Measurements from ENCODE around the gene SFXN5. TPM values are rescaled to one million over a fixed set of nuclear protein-coding genes. Genes with fewer than 3 reads are reported as not detected.

Gene SFXN5
- total RNA-seq, 2 experiments from 2014 or later: 17.9 to 18.1 TPM

DNA sequence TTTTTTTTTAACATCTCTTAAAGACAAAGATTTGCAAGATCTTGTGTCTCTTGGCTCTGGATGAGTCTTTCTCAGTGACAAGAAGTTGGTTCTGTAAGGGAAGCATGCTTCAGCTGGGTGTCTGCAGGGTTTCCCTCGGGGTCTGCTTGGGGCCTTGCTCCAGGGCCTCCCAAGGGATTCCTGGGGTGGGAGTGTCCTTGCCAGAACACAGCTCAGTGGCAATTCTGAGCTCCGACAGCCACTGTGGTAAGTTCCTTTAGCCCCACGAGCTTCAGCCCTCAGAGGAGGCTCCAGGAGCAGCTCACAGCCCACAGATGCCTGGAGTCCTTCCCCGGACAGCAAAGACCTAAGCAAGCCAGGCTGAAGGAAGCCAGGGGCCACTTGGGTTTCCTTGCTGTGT lies 101.8 kb downstream of the SFXN5 start:
- POLR2A ChIA-PET: no interaction called here
- CTCF ChIA-PET: interaction anchor here (0.7 to 0.9 kb wide), 2 partner anchors 77 to 207 kb away, joined by 3 to 4 read pairs; no protein-coding TSS in a partner anchor

DNA sequence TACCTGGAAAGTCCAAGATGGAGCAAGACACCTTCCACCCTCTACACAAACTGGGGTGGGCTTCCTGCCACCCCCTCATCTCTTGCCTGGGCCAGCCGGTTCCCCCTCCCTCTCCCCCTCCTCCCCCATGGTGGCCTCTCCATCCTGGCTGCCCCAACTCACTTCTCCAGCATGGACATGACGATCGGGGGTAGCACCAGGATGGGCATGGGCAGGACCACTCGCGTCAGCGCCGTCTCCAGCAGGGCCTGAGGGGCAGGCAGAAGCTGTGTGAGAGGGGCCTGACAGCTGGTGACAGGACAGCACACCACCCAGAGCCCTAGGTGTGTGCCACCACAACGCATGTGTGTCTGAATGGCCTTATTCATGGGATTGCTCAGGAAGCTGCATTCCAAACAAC lies 103.2 kb downstream of the SFXN5 start:
- POLR2A ChIA-PET: no interaction called here
- CTCF ChIA-PET: no interaction called here

DNA sequence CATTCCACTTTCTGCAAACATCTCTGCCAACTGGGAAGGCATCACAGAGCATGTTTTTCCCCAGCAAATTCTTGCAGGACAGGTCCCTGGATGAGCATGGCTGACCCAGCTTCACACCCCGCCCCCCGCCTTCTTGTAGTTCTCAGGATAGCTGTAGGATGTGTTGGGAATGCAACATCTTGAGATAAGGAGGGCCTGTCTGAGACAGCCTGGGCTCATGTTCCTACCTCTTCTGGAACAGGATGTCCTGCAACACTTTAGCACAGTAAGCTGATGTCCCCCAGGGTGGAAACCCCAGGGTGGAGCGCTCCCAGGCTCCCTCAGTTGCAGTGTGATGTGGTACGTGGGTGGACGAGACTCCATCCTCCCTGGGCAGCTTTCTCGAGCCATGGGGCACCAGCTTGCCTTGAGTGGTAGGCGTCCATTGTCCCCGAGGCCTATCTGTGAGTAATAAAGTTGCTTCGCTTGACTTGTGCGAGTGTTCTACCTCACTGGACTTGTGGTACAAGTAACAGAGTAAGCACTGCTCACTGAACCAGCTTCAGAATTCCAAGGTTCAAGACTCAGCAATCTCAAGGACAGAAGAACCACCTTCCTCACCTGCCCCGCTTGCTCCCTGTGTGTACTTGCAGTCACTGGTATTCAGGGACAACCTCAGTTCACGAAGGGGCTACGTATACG lies 105.6 kb downstream of the SFXN5 start:
- ChIA-PET CTCF (interaction anchor here (1.7 kb wide), 1 partner anchor 73 kb away, joined by 4 read pairs; no protein-coding TSS in a partner anchor), POLR2A (no interaction called here)

DNA sequence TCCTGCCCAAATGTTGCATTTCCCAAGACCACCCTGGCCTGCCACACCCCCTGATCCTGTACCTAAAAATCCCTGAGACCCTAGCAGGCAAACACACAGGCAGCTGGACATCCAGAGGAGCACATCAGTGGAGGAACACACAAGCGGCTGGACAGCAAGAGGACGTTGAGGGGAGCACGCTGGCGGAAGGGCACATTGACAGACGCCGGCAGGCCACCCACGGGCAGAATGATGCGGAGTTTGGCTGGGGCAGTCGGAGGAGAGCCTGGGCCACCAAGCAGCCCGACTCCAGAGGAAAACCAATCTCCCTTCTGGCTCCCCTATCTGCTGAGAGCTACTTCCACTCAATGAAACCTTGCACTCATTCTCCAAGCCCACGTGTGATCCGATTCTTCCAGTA lies 106.5 kb downstream of the SFXN5 start:
- ChIA-PET CTCF (no interaction called here), POLR2A (no interaction called here)

DNA sequence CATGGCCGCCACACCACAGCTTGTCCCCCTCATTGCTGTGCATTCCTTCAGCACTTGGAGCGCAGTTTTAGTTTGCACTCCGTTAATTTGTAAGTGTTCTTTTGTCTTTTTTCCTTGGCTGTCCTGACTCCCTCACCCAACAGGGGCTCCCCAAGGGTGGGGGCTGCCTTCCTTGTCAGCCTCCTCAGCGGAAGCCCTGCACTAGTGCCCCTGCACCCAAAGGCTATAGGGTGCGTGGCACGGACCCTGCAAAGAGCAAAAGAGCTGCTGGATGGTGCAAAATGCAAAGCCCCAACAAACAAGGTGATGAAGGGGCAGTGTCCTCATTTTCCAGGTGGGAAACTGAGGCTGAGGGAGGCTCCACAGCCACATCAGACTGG lies 107.4 kb downstream of the SFXN5 start:
- POLR2A ChIA-PET: no interaction called here

DNA sequence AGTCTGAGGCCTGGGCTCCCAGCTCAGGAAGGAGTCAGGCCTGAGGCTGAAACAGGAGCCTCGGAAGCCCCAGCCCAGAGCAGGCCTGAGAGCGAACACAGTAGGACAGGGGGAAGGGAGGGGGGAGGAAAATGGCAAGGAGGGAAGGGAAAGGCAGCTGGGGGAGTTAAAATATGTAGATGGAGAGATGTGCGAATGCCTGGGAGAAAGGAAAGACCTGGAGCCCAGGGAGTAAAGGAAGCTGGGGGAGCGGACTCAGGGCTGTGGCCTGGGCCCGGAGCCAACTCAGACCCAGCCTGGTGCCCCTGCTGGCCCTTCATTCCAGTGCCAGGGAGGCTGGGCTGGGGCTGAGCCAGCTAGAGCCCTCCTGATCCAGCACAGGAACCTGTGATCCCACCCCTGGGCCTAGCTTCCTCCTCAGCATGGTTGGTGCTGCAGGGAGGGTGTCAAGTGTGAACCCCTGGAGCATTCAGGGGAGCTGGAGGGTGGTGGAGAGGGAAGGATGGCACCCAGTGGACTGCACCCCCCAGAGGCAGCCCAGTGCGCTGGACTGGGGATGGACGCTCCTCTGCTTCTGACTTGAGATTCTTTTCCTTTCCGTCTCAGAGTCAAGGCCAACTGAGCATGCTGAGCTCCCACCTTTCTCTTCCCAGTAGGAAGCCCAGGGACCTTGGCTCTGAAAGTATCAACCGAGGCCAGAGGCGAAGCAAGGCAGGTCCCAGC lies 107.9 kb downstream of the SFXN5 start:
- CTCF ChIA-PET: interaction anchor here (1.3 kb wide), 1 partner anchor 76 kb away, joined by 3 read pairs; no protein-coding TSS in a partner anchor

More for the DNA sequence above, 107.4 kb downstream of the SFXN5 start:
- CTCF ChIA-PET: no interaction called here

DNA sequence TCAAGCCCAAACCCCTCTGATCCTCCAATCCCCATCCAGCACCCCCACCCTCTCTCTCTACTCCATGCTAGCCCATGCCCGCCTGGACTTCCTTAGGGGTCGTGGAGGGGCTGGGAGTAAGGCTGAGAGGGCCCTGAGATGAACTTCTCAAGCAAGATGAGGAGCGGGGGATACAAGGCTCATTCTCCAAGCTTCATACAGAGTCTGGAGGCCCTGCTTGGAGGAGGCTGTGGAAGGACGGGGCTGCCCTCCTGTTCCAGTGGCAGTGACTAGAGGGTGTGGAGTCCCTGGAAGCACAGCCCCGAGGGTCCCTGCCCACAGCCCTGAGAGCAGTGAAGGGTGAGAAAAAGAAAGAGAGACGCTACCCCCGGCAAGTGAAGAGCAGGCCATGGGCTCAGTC lies 108.6 kb downstream of the SFXN5 start:
- ChIA-PET POLR2A (interaction anchor here (0.6 kb wide), 1 partner anchor 1277 kb away, joined by 9 read pairs; no protein-coding TSS in a partner anchor), CTCF (interaction anchor here (1.3 kb wide), 1 partner anchor 75 kb away, joined by 3 read pairs; no protein-coding TSS in a partner anchor)

More for the DNA sequence above, 107.9 kb downstream of the SFXN5 start:
- POLR2A ChIA-PET: interaction anchor here (0.6 kb wide), 1 partner anchor 1277 kb away, joined by 9 read pairs; no protein-coding TSS in a partner anchor

DNA sequence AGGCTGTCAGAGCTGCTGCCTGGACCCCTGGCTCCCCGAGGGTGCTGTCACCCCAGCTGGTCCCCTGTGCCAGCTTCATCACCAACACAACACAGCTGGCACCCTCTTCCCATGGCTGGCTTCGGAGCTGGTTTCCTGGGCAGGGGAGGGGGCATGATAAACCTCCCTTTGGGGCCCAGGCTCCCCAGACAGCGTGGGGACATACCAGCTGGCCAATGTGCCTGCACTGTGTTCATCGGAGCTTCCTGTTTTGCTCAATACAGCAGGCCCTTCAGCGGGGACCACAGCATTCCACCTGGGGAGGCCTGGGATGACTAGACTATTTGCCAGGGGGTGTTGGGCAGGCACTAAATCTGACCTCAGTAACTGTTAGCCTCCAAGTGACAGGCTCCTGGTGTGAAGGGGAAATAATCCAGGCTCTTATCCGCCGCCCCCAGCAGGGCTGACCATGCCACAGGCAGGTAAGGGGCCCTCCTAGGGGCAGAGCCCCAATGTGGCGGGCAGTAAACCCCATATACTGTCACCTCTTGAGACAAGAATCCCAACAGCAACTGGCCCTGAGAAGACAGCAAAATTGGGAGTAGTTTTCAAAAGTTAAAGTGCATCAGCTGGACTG lies 109.6 kb downstream of the SFXN5 start:
- ChIA-PET POLR2A (no interaction called here), CTCF (interaction anchor here (0.5 kb wide), 1 partner anchor 13 kb away, joined by 3 read pairs; no protein-coding TSS in a partner anchor)

DNA sequence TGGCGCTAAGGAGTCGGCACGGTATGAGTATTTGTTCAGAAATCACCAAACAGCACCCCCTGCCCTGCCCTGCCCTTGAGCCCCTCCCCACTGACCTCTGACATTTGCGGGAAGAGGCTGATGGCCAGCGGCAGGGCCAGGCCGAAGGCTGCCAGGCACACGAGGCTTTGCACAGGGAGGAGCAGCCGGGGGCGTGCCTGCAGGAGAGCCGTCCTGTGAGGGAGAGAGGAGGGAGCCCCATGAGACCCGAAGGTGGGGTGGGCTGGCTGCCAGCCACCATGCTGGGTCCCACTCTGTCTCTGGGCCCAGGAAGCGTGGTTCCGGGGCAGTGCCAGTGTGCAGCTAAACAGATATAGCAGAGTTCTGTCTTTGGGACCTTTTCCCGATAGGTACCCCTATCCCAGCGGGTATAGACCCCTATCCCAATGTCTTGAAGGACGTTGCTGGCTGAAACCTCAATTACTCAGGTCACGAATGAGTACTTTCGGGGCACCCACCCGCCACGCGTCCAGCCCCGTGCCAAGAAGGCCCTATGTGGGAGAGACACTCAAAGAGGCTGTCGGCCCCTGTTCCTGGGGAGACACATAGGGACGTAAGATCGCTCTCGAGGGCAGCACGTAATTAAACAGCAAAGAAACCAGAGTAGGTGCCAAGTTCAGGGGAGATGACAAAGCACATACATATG lies 110.3 kb downstream of the SFXN5 start:
- CTCF ChIA-PET: interaction anchor here (0.5 kb wide), 1 partner anchor 14 kb away, joined by 3 read pairs; no protein-coding TSS in a partner anchor
- POLR2A ChIA-PET: no interaction called here

DNA sequence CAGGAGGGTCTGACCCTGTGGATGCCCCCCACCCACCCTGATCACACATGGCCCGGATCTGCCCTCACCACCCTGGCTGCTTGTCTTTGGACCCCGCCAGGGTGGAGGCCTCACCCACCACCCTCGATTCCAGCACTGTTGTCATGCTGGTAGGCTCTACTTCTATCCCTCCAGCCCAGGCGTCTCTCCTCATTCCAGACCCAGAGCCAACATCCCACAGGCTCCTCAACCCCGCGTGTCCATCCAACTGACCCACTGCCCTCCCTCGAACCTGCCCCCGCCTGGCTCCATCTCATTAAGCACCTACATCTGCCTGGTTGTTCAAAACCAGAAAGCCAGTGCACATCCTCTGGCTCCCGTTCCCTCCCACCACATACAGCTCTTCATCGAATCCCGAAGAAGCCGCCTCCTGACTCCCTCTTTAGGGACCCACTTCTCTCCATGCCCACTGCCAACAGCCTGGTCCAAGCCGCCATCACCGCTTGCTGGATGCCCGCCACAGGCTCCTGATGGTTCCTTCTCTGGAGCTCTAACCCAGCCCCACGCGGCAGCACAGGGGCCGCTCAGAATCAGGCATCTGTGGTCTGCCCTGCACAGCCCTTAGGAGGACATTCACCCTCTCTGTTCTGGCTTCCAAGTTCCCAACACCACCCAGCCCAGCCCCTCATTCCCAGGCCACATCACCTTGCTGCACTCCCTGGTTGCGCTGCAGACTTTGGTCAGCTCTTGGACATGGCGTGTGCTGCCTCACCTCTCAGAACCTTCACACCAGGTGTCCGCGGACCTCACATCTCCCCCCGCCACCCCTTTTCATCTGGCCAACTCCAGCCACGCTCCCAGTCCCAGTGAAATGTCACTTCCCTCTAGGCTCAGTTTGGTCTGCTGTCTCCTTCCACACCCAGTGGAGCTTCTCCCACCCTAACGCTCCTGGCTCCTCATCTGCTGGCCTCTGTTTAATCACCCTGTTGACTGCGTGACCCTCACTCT lies 111.2 kb downstream of the SFXN5 start:
- POLR2A ChIA-PET: no interaction called here
- CTCF ChIA-PET: no interaction called here

DNA sequence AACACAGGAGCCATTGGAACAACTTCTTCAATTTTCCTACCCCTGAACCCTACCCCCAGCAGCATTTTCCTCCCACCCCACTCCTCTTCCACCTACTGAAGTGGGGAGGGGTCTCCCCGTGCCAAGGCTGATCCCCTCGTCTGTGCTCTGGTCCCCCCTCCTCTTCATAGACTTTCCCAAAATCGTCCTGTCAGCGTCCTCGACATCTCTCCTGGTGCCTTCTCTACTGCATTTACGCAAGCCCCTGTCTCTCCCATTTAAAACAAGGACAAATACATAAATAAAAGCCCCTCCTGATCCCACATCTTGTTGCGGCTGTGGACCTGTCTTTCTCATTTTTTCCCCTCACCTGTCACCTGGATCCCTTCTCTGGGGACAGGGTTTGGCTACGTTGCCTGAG lies 112.0 kb downstream of the SFXN5 start:
- ChIA-PET CTCF (no interaction called here), POLR2A (no interaction called here)

DNA sequence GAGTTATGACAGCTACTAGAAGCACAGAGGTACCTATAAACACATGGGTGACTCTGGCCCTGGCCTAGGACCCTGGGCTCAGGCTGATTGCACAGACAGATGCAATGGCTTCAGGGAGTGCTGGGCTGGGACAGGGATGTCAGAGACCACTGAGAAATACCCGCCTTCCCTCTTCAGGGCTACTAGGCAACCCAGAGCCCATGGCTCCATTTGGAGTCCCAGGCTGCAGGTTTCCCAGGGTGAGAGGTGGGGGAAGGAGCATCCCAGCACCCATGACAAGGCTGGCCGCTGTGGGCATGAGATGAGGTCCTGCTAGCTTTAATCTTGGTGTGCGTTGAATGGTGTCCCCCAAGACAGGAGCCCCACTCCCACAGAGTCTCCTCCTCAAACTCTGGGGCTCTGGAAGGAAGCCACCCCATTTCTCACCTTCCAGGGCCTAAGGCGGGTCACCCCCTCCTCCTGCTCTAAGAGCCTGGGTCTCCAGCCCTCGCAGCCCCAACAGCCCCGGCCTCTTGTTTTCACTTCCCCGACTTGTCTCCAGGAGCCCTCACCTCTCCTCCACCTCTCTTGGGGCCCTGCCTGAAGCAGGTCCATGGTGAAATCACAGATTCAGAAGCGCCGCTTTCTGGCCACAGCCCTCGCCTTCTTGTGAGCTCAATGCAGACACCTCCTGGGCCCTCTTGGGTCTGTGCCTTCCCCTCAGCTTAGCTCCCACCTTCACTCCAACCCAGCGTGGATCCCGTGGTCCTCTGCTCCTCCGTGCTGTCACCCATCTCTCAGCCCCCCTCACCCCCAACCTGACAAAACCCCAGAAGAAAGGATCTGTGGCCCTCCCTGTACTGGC lies 112.7 kb downstream of the SFXN5 start:
- POLR2A ChIA-PET: no interaction called here
- CTCF ChIA-PET: no interaction called here

DNA sequence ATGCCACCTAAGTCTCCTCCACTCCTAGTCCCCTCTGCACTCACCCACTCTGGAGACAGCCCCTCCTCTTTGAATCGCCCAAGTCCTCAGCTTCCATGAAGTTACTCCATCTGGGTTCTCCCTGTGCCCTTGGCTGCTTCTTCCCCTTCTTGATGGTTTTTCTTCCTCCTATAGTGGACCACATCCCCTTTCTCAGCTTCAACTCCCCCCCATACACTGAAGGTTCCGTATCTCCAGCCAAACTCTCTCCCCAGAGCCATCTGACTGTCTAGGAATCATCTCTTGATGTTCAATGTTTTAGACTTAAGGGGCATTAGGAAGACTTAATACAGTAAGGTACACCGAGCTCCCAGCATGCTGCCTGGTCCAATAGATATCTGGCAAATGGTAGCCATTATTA lies 114.6 kb downstream of the SFXN5 start:
- ChIA-PET CTCF (interaction anchor here (1.4 kb wide), 1 partner anchor 17 kb away, joined by 4 read pairs; no protein-coding TSS in a partner anchor), POLR2A (no interaction called here)

DNA sequence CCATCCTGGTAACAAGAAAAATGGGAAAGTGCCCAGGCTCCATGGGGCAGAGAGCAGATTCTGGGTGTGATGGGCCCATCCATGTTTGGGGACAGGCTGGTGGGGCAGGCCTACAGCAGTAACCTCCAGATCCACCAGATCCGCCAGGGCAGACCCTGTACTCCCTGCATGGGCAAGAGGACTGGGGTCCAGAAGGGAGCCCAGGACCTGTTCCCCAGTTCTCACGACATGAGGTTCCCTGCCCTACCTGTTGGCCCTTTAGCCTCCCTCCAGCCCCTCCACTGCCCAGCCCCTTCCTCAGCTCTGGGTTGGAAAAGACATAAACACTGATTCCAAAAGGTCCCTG lies 115.5 kb downstream of the SFXN5 start:
- ChIA-PET CTCF (no interaction called here), POLR2A (no interaction called here)

DNA sequence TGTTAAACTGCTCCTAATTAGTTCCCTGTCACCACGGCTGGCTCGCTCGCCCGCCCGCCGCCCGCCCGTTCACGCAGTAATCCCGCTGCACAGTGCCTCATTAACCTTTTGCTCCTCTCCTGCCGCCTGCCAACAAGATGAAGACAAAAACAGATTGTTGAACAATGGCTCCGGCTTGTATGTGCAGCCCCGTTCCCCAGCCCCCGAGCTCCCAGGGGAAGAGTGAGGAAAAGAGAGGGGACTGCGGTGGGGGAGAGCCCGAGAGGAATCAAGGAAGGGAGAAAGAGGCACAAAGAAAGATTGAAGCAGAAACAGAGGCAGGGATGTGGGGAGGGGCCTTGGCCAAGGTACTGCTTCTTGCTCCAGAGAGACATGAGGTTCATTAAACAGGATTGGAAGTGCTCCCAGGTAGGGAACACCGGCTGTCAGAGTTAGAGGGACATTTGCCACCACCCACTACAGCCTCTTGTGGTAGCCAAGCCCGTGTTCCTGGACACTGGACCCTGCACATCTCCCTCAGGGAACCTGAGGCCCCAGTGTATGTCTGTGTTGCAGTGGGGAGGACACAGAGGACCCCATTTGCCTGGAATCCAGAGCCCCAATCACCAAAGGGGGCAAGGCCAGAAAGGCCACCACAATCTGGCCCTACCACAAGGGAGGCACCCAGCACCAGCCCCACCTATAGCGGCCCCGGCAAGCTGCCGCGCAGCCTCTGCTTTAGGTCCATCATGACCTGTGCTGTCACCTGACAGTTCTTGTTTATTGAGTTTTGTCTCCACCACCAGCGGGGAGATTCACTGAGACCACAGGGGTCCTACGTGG lies 116.1 kb downstream of the SFXN5 start:
- CTCF ChIA-PET: no interaction called here
- POLR2A ChIA-PET: no interaction called here

DNA sequence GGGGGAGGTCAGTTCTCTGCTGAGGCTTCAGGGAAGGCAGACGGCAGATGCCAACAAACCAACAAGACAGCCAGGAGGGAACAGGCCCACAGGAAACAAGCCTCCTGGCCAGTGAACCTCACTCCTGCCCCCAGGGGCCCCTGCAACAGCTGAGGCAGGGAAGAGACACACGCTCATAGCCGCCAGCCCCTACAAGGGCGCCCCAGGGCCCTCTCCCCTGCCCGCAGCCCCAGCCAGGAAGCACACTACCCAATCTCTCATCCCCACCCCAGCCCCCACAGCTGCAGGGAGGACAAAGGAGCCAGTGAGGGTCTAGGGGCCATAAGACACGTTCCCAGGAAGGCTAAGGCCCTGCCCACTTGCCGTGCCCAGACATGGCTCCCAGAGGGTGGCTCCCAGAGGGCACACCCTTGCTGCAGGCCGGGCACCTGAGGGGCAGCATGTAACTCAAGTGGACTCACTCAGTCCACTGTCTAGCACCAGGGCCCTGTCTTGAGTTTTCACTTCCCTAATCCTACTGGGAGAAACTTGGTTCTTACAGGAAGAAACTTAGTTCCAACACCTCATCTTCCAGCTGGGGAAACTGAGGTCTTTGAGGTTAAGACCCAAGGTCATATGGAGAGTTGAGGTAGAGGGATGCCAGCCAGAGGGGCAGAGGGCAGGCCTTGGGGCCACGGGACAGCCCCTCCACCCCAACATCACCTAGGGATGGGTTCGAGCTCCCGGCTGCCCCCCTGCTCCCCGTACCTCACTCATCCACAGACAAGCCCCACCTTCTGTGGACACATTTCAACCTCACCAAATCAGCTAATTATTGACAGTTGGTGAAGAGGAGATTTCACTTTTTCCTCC lies 116.9 kb downstream of the SFXN5 start:
- ChIA-PET CTCF (interaction anchor here (0.8 to 1.4 kb wide), 2 partner anchors 19 to 61 kb away, joined by 3 to 4 read pairs; no protein-coding TSS in a partner anchor), POLR2A (no interaction called here)

Data from activated CD8-positive, alpha-beta memory T cell treated with anti-CD3 and anti-CD28 coated beads for 36 hours (primary cell).